HCT116 (cell line): ENCODE results near the gene HIP1. TPM values are rescaled to one million over a fixed set of nuclear protein-coding genes. Genes with fewer than 3 reads are reported as not detected.
A peak's percentile ranks its signal among the peaks of the same experiment; 100 is the strongest.
"Not testable (repeated sequence)": the region's sequence is repeated elsewhere in the genome, so short reads cannot be mapped to it uniquely, and the experiment has no call there.

Source experiments
- ATAC-seq: fragments of 200-7000 bp; cut with Tn5 transposase; 2 replicates; pipeline ENCODE4 v1.9.1; 2020; ENCODE audit warnings: mild to moderate bottlenecking, moderate library complexity
- BruUV-seq: library from RNA; stranded (reverse); fragments of 400-500 nt; replicated peaks from 2 replicates; lab custom pipeline; 2021; lab: Mats Ljungman, UMichigan
- CTCF ChIA-PET: fragments of 300-600 bp; sonication (Branson Sonifier 250); formaldehyde crosslinking; loops from one replicate; lab custom pipeline; 2021; ENCODE audit warnings: antibody characterized with exemption; lab: Charles Lee
- POLR2A ChIA-PET: fragments of 300-600, 350-600 bp; sonication (Branson Sonifier 250); formaldehyde crosslinking; loops from one replicate; lab custom pipeline; 2021; ENCODE audit warnings: antibody characterized with exemption; lab: Charles Lee
- RAD21 ChIA-PET, 2 experiments: fragments of 300-600 bp; sonication (Branson Sonifier 250); formaldehyde crosslinking; loops; one replicate each; lab custom pipeline; 2023; ENCODE audit warnings: low total read pairs in 2 of 2; ENCODE audit not compliant: uncharacterized antibody in 2 of 2, unreplicated experiment in 2 of 2, low non-redundant PET in 1 of 2; lab: Charles Lee
- DNase-seq: peaks from one replicate; pipeline ENCODE4 v3.0.0-alpha.2; 2010; ENCODE audit warnings: low read depth, low spot score
- H2AFZ ChIP-seq: fragments of 200-600 bp; shearing (Covaris generic), sonication (generic); 2 replicates; pipeline ENCODE4 v1.6.1; 2017; ENCODE audit warnings: low read depth, mixed run types, mixed read lengths, antibody characterized with exemption, low read length; ENCODE audit not compliant: poor library complexity, severe bottlenecking
- H3K27ac ChIP-seq: 2 replicates; pipeline ENCODE4 v1.5.1; 2012; ENCODE audit warnings: low read depth, low read length
- H3K27me3 ChIP-seq: fragments of 200-600 bp; sonication (generic); 2 replicates; pipeline ENCODE4 v1.6.1; 2016; ENCODE audit warnings: mixed run types, low read length, mixed read lengths; ENCODE audit not compliant: insufficient read depth
- H3K36me3 ChIP-seq, 2 experiments: fragments of 200-500 bp in 1 of 2; fragments of 200-600 bp in 1 of 2; sonication (Bioruptor generic) in 1 of 2; sonication (generic) in 1 of 2; 2 replicates each; pipeline versions ENCODE4 v1.5.1 to v1.6.1; 2014 to 2016; ENCODE audit warnings: low read length in 2 of 2, inconsistent platforms in 1 of 2, mixed read lengths in 1 of 2, mixed run types in 1 of 2; ENCODE audit not compliant: insufficient read depth in 2 of 2, control insufficient read depth in 1 of 2
- H3K4me1 ChIP-seq, 2 experiments: fragments of 200-600 bp in 1 of 2; sonication (generic) in 1 of 2; 2 replicates each; pipeline versions ENCODE4 v1.5.1 to v1.6.1; 2012 to 2017; ENCODE audit warnings: low read length in 2 of 2, inconsistent platforms in 1 of 2, mild to moderate bottlenecking in 1 of 2, mixed read lengths in 1 of 2, mixed run types in 1 of 2, moderate library complexity in 1 of 2; ENCODE audit not compliant: insufficient read depth in 2 of 2, control insufficient read depth in 1 of 2
- H3K4me2 ChIP-seq: fragments of 200-600 bp; sonication (generic); 2 replicates; pipeline ENCODE4 v1.6.1; 2017; ENCODE audit warnings: mixed run types, low read length, mixed read lengths
- H3K4me3 ChIP-seq, 2 experiments: fragments of 200-600 bp in 1 of 2; sonication (generic) in 1 of 2; replicated peaks in 1 of 2; 2 replicates each; pipeline ENCODE4 v1.5.1; 2011 to 2016; ENCODE audit warnings: low read length in 2 of 2, control low read depth in 1 of 2, low read depth in 1 of 2, mild to moderate bottlenecking in 1 of 2, mixed read lengths in 1 of 2, mixed run types in 1 of 2
- H3K79me2 ChIP-seq: fragments of 200-600 bp; sonication (generic); 2 replicates; pipeline ENCODE4 v1.6.1; 2017; ENCODE audit warnings: mild to moderate bottlenecking, mixed run types, low read length, moderate library complexity, mixed read lengths; ENCODE audit not compliant: insufficient read depth
- H3K9ac ChIP-seq: fragments of 200-600 bp; sonication (generic); 2 replicates; pipeline ENCODE4 v1.6.1; 2016; ENCODE audit warnings: low read length, mixed read lengths
- H3K9me2 ChIP-seq: fragments of 200-600 bp; sonication (generic), shearing (Covaris generic); 2 replicates; pipeline ENCODE4 v1.6.1; 2017; ENCODE audit warnings: mixed run types, mild to moderate bottlenecking, moderate library complexity; ENCODE audit not compliant: insufficient read depth
- H3K9me3 ChIP-seq, 2 experiments: fragments of 200-500 bp in 1 of 2; fragments of 200-600 bp in 1 of 2; sonication (Bioruptor generic) in 1 of 2; sonication (generic) in 1 of 2; 2 replicates each; pipeline ENCODE4 v1.6.1; 2014 to 2017; ENCODE audit warnings: low read length in 2 of 2, mixed read lengths in 2 of 2, inconsistent platforms in 1 of 2, low read depth in 1 of 2, mild to moderate bottlenecking in 1 of 2, mixed run types in 1 of 2, moderate library complexity in 1 of 2; ENCODE audit not compliant: control insufficient read depth in 1 of 2, insufficient read depth in 1 of 2
- H4K20me1 ChIP-seq: fragments of 200-600 bp; sonication (generic), shearing (Covaris generic); 2 replicates; pipeline ENCODE4 v1.6.1; 2017; ENCODE audit warnings: mixed run types, mild to moderate bottlenecking, moderate library complexity; ENCODE audit not compliant: insufficient read depth
- CEBPB ChIP-seq: IDR thresholded peaks from 2 replicates; pipeline ENCODE4 v1.6.1; 2012; ENCODE audit warnings: low read depth
- EGR1 ChIP-seq: IDR thresholded peaks from 2 replicates; pipeline ENCODE4 v1.6.1; 2012; ENCODE audit warnings: low read depth
- EZH2 ChIP-seq: fragments of 200-600 bp; sonication (generic); IDR thresholded peaks from 2 replicates; pipeline ENCODE4 v1.6.1; 2017; ENCODE audit warnings: antibody characterized with exemption, mixed run types
- EZH2phosphoT487 ChIP-seq: fragments of 200-600 bp; IDR thresholded peaks from 2 replicates; pipeline ENCODE4 v1.6.1; 2018; ENCODE audit warnings: antibody characterized with exemption, borderline replicate concordance
- FOSL1 ChIP-seq: IDR thresholded peaks from 2 replicates; pipeline ENCODE4 v1.6.1; 2012; ENCODE audit warnings: low read depth
- POLR2A ChIP-seq: IDR thresholded peaks from 2 replicates; pipeline ENCODE4 v1.7.0; 2011; ENCODE audit warnings: borderline replicate concordance; ENCODE audit not compliant: insufficient read depth, insufficient read length; ENCODE audit errors: extremely low read depth
- POLR2AphosphoS5 ChIP-seq: IDR thresholded peaks from 2 replicates; pipeline ENCODE4 v1.6.1; 2011; ENCODE audit warnings: mild to moderate bottlenecking, low read depth, low read length, moderate library complexity
- SIN3A ChIP-seq: IDR thresholded peaks from 2 replicates; pipeline ENCODE4 v1.6.1; 2012; ENCODE audit warnings: low read depth
- SP1 ChIP-seq: IDR thresholded peaks from 2 replicates; pipeline ENCODE4 v1.6.1; 2012; ENCODE audit warnings: low read depth
- SRF ChIP-seq: IDR thresholded peaks from 2 replicates; pipeline ENCODE4 v1.6.1; 2012; ENCODE audit warnings: low read depth
- YY1 ChIP-seq: IDR thresholded peaks from 2 replicates; pipeline ENCODE4 v1.6.1; 2011; ENCODE audit warnings: low read length, low read depth, moderate library complexity, mild to moderate bottlenecking; ENCODE audit not compliant: insufficient replicate concordance; ENCODE audit errors: extremely low read depth
- ZNF274 ChIP-seq: fragments of 200-500 bp; sonication (Bioruptor generic); IDR thresholded peaks from 2 replicates; pipeline ENCODE4 v1.6.1; 2014; ENCODE audit warnings: mild to moderate bottlenecking, low read depth, low read length, inconsistent platforms
- intact Hi-C: fragments of 100-400 bp; cut with micrococcal nuclease; formaldehyde crosslinking; loops from 2 replicates; pipeline ENCODE4 v1.10.0; 2022
- total RNA-seq: library from RNA; stranded (reverse); gene quantifications from one replicate; pipeline ENCODE4 v1.2.1, GENCODE V29; 2021; ENCODE audit not compliant: unreplicated experiment
- TF ChIP-seq, protein P1 (sequence below): IDR thresholded peaks from 2 replicates; pipeline ENCODE4 v1.6.1; 2012
- TF ChIP-seq, protein P2 (sequence below): IDR thresholded peaks from 2 replicates; pipeline ENCODE4 v1.6.1; 2011; ENCODE audit warnings: mild to moderate bottlenecking, low read length, moderate library complexity; ENCODE audit not compliant: insufficient replicate concordance; ENCODE audit errors: extremely low read depth

The HIP1 gene
- total RNA-seq, 1 experiment from 2014 or later: 22.1 TPM

DNA sequence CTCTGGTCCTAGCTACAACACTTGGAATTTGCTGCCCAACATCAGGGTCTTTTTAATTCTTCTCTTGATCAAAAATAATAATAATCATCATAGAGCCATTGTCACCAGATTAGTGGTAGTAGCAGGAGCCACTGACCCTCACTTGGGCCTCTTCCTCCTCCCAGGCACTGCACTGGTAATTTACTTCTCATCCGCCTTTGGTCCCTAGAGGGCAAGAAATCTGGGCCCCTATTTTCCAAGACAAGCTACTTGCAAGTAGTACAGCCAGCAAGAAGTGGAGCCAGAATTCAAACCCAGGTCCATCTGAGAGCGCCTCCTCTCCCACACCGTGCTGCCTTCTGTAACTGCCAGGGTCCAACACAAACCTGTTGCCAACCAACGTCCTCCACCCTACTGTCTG lies 125.4 kb downstream of the HIP1 start:
- POLR2A ChIA-PET: no interaction called here
- H4K20me1 ChIP-seq: no peaks in the 10 kb centered on the region
- no peaks in the 10 kb centered on the region for H3K36me3 ChIP-seq
- H3K27me3 ChIP-seq: no peaks in the 10 kb centered on the region
- H3K9ac ChIP-seq: no peak overlapping the region
- no peak overlapping the region for H3K4me2 ChIP-seq
- intact Hi-C loops: no loop called here
- RAD21 ChIA-PET: no interaction called here
- no peaks in the 10 kb centered on the region for H3K79me2 ChIP-seq
- H3K4me1 ChIP-seq: no peaks in the 10 kb centered on the region
- no peak for TF ChIP-seq EZH2phosphoT487
- TF ChIP-seq SP1: no peak
- CTCF ChIA-PET: no interaction called here
- H3K9me3 ChIP-seq: no peaks in the 10 kb centered on the region
- no peak for ATAC-seq
- no TSS peak for BruUV-seq
- no peak overlapping the region for H3K4me3 ChIP-seq
- no peak overlapping the region for H3K27ac ChIP-seq
- no peaks in the 10 kb centered on the region for H3K9me2 ChIP-seq
- DNase-seq: no peak
- no peak overlapping the region for H2AFZ ChIP-seq

DNA sequence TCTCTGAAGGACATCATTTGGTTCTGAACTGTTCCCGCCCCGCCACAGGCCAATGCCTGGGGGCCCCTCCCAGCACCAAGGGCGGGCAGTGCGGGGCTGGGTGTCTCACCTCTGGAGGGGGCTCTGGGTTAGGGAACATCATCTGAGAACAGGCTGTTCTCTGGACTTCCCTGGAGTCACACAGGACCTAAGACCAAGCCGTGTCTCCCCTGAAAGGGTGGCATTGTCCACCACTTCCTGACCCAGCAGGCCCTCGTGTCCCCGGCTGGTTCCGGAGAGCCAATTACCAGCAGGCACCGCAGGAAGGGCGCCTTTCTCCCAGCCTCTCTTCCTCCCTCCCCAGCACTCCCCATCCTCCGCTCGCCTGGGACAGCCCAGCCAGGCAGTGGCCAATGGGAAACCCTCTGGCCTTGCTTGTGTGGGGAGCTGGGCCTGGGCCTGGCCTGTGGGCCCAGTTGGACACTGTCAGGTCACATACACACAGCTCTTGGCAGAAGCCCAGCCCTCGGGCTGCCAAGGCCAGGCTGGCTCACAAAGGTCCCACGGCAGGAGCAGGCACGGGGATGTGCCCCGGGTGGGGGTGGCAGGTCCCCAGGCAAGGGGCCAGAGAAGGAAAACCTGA lies 127.1 kb downstream of the HIP1 start:
- no TSS peak for BruUV-seq
- ATAC-seq (0 out of 2 replicates have a peak, but pooled peaks have one; percentile 34), DNase-seq (no peak)
- TF ChIP-seq EZH2: no peak
- TF ChIP-seq, protein P1, sequence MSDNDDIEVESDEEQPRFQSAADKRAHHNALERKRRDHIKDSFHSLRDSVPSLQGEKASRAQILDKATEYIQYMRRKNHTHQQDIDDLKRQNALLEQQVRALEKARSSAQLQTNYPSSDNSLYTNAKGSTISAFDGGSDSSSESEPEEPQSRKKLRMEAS: no peak
- TF ChIP-seq FOSL1: no peak
- TF ChIP-seq, protein P2, sequence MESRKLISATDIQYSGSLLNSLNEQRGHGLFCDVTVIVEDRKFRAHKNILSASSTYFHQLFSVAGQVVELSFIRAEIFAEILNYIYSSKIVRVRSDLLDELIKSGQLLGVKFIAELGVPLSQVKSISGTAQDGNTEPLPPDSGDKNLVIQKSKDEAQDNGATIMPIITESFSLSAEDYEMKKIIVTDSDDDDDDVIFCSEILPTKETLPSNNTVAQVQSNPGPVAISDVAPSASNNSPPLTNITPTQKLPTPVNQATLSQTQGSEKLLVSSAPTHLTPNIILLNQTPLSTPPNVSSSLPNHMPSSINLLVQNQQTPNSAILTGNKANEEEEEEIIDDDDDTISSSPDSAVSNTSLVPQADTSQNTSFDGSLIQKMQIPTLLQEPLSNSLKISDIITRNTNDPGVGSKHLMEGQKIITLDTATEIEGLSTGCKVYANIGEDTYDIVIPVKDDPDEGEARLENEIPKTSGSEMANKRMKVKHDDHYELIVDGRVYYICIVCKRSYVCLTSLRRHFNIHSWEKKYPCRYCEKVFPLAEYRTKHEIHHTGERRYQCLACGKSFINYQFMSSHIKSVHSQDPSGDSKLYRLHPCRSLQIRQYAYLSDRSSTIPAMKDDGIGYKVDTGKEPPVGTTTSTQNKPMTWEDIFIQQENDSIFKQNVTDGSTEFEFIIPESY: no peak
- no peak for TF ChIP-seq EGR1
- no peak for TF ChIP-seq SP1
- no peak for TF ChIP-seq SRF
- no peak for TF ChIP-seq CEBPB
- TF ChIP-seq POLR2A: no peak
- TF ChIP-seq YY1: no peak
- TF ChIP-seq ZNF274: no peak
- TF ChIP-seq POLR2AphosphoS5: no peak
- no peak for TF ChIP-seq SIN3A
- no peak for TF ChIP-seq EZH2phosphoT487
- ChIA-PET CTCF (no interaction called here), POLR2A (no interaction called here), RAD21 (no interaction called here)
- H3K27me3 ChIP-seq: no peaks in the 10 kb centered on the region
- intact Hi-C loops: no loop called here
- H3K4me2 ChIP-seq: no peak overlapping the region
- no peaks in the 10 kb centered on the region for H4K20me1 ChIP-seq
- no peaks in the 10 kb centered on the region for H3K4me1 ChIP-seq
- H3K4me3 ChIP-seq: no peak overlapping the region
- no peaks in the 10 kb centered on the region for H3K79me2 ChIP-seq
- no peak overlapping the region for H2AFZ ChIP-seq
- H3K9me2 ChIP-seq: no peaks in the 10 kb centered on the region
- H3K27ac ChIP-seq: no peak overlapping the region
- no peaks in the 10 kb centered on the region for H3K36me3 ChIP-seq
- no peak overlapping the region for H3K9ac ChIP-seq
- H3K9me3 ChIP-seq: no peaks in the 10 kb centered on the region

DNA sequence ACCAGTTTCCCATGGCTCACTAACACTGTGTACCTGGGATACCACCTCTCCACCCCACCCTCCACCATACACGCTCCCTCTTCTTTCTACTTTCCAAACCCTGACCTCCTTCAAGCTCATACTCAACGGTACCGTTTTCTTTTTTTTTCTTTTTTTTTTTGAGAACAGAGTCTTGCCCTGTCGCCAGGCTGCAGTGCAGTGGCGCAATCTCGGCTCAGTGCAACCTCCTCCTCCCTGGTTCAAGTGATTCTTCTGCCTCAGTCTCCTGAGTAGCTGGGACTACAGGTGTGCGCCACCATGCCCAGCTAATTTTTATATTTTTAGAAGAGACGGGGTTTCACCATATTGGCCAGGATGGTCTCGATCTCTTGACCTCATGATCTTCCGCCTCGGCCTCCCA lies 129.3 kb downstream of the HIP1 start:
- H3K36me3 ChIP-seq, RAD21 ChIA-PET, H3K4me3 ChIP-seq, H3K9me3 ChIP-seq, H3K27me3 ChIP-seq, BruUV-seq, ATAC-seq, H3K27ac ChIP-seq, H2AFZ ChIP-seq, H4K20me1 ChIP-seq, CTCF ChIA-PET, H3K4me2 ChIP-seq, H3K9me2 ChIP-seq, H3K79me2 ChIP-seq, POLR2A ChIA-PET, DNase-seq, H3K4me1 ChIP-seq, H3K9ac ChIP-seq, intact Hi-C loops: not testable (repeated sequence)
